ENCODE measurements around the gene ODF2. TPM values are rescaled to one million over a fixed set of nuclear protein-coding genes. Genes with fewer than 3 reads are reported as not detected.

ODF2 gene
- total RNA-seq, 1 donor from 2014 or later, result 85.5 TPM

DNA sequence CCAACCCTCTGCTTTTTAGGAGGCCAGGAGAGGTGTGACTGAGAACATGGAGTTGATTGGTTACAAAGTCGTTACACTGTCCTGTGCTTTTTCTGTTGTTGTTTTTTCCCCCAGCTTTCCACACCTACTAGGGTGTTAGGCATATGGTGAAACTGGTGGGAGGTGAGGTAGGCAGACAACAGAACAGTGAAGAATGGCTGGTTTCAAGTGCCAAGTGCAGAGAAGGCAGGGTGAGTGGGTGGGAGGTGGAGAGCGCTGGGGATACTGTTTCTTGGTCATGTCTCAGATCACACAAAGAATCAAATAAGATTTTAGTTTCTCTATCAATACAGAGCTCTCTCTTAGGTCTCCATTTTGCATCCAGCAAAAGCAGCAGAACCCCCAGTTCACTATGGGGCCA, 94.4 kb downstream of the ODF2 start:
- no peaks in the 10 kb centered on the region for H3K27me3 Mint-ChIP-seq (ENCODE audit: low read depth)
- no peaks in the 10 kb centered on the region for H3K9me3 Mint-ChIP-seq
- no peak for DNase-seq (ENCODE audit: low read depth, low spot score)
- TF ChIP-seq, protein P1, sequence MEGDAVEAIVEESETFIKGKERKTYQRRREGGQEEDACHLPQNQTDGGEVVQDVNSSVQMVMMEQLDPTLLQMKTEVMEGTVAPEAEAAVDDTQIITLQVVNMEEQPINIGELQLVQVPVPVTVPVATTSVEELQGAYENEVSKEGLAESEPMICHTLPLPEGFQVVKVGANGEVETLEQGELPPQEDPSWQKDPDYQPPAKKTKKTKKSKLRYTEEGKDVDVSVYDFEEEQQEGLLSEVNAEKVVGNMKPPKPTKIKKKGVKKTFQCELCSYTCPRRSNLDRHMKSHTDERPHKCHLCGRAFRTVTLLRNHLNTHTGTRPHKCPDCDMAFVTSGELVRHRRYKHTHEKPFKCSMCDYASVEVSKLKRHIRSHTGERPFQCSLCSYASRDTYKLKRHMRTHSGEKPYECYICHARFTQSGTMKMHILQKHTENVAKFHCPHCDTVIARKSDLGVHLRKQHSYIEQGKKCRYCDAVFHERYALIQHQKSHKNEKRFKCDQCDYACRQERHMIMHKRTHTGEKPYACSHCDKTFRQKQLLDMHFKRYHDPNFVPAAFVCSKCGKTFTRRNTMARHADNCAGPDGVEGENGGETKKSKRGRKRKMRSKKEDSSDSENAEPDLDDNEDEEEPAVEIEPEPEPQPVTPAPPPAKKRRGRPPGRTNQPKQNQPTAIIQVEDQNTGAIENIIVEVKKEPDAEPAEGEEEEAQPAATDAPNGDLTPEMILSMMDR (conservative IDR thresholded peaks at IDR 0.05), result no peak
- no peak overlapping the region for H3K27ac Mint-ChIP-seq (ENCODE audit: unreplicated experiment)
- H3K4me3 Mint-ChIP-seq, result peak overlapping the region; percentile 95
- no peaks in the 10 kb centered on the region for H3K36me3 Mint-ChIP-seq (ENCODE audit: low read depth)
- peaks cover 17% of the 10 kb centered on the region for H3K4me1 Mint-ChIP-seq

Other genes starting within 250 kb of the ODF2 start
- 56.9 and 64.1 TPM in 2 replicates for gene GOLGA2, start 180.0 kb upstream of the ODF2 start, total RNA-seq
- gene SWI5, start 179.7 kb upstream of the ODF2 start, total RNA-seq, result 17.1 and 20.7 TPM in 2 replicates
- 33.4 and 35.0 TPM in 2 replicates for gene TRUB2, start 133.6 kb upstream of the ODF2 start, total RNA-seq
- gene COQ4, start 133.2 kb upstream of the ODF2 start, total RNA-seq, result 50.8 and 51.0 TPM in 2 replicates
- 43.0 and 45.6 TPM in 2 replicates for gene SLC27A4, start 115.5 kb upstream of the ODF2 start, total RNA-seq
- gene URM1, start 84.6 kb upstream of the ODF2 start, total RNA-seq, result 69.9 and 73.2 TPM in 2 replicates
- gene CERCAM, start 35.1 kb upstream of the ODF2 start, total RNA-seq, result 49.7 and 56.4 TPM in 2 replicates
- gene GLE1, start 48.7 kb downstream of the ODF2 start, total RNA-seq, result 25.8 and 28.0 TPM in 2 replicates
- gene SPTAN1, start 96.6 kb downstream of the ODF2 start, total RNA-seq, result 280 and 289 TPM in 2 replicates
- 120 and 128 TPM in 2 replicates for gene DYNC2I2, start 200.8 kb downstream of the ODF2 start, total RNA-seq
- 891 and 930 TPM in 2 replicates for gene SET, start 233.2 kb downstream of the ODF2 start, total RNA-seq
- gene PKN3, start 246.5 kb downstream of the ODF2 start, total RNA-seq, result 28.0 and 30.0 TPM in 2 replicates